ENCODE data around the gene DNAJC4.

Gene DNAJC4, protein sequence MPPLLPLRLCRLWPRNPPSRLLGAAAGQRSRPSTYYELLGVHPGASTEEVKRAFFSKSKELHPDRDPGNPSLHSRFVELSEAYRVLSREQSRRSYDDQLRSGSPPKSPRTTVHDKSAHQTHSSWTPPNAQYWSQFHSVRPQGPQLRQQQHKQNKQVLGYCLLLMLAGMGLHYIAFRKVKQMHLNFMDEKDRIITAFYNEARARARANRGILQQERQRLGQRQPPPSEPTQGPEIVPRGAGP

GRCh38 chr11:64230171-64230984, at the start of gene DNAJC4:
TSS of gene DNAJC4 (plus strand) at chr11:64230548. CDS start at chr11:64230855, 307 bp downstream.
- in situ Hi-C loops (cut with HindIII; ENCODE audit: low sequenced_read_pairs), result no loop called here

GRCh38 chr11:64180891-64181290, 49.5 kb upstream of the DNAJC4 start:
- in situ Hi-C loops (cut with HindIII; ENCODE audit: low sequenced_read_pairs), result no loop called here

- in situ Hi-C loops (cut with HindIII; ENCODE audit: low sequenced_read_pairs), result no loop called here
Measured at GRCh38 chr11:64181506-64182411, 48.6 kb upstream of the DNAJC4 start.

DNA sequence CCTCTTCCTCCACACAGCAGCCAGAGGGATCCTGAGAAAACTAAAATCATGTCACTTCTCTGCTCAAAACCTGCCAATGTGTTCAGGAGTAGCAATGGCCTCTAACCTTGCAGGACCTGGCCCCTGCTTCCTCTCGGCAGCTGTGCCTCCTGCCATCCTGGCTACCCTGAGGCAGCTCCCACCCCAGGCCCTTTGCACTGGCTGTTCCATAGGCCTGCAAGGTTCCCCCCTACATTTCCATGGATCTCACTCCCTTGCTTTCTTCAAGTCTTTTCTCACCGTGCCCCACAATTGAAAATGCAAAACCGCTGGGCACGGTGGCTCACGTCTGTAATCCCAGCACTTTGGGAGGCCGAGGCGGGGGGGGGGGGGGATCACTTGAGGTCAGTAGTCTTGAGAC, 46.5 kb upstream of the DNAJC4 start:
- in situ Hi-C loops (cut with HindIII; ENCODE audit: low sequenced_read_pairs), result no loop called here

DNA sequence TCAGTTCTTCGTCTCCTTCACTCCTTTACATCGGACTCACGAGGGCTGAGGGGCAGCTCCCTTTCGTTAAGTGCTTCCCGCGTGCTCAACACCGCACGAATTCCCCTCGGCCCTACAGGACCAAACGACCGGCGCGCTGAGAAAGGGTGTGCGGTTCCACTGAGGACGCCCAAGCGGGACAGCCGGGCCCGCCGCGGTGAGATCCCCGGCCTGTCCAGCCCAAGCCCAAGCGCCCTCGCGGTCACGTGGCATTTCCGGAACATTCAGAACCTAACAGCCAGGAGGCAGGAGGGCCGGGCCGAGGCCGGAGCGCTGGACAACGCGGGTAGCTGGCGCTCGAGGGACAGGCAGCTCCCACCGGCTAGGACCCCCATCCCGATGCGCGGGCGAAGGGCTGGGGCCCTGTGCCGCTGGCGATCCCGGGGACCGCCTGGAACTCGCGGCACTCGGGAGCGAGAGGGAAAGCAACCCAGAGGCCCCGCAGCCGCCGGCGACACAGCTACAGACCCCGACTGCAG, 45.1 kb upstream of the DNAJC4 start:
- in situ Hi-C loops (cut with HindIII; ENCODE audit: low sequenced_read_pairs), result no loop called here

GRCh38 chr11:64185693-64186491, 44.5 kb upstream of the DNAJC4 start, which contains the start of gene STIP1:
TSS of gene STIP1 (plus strand) at chr11:64186171. CDS start at chr11:64186262, 91 bp downstream.
- in situ Hi-C loops (cut with HindIII; ENCODE audit: low sequenced_read_pairs), result no loop called here

GRCh38 chr11:64186492-64187165, 43.7 kb upstream of the DNAJC4 start:
- in situ Hi-C loops (cut with HindIII; ENCODE audit: low sequenced_read_pairs), result no loop called here

GRCh38 chr11:64192434-64192833, 37.9 kb upstream of the DNAJC4 start:
- in situ Hi-C loops (cut with HindIII; ENCODE audit: low sequenced_read_pairs), result no loop called here

- in situ Hi-C loops (cut with HindIII; ENCODE audit: low sequenced_read_pairs), result no loop called here
Measured at GRCh38 chr11:64196626-64197025, 33.7 kb upstream of the DNAJC4 start.

DNA sequence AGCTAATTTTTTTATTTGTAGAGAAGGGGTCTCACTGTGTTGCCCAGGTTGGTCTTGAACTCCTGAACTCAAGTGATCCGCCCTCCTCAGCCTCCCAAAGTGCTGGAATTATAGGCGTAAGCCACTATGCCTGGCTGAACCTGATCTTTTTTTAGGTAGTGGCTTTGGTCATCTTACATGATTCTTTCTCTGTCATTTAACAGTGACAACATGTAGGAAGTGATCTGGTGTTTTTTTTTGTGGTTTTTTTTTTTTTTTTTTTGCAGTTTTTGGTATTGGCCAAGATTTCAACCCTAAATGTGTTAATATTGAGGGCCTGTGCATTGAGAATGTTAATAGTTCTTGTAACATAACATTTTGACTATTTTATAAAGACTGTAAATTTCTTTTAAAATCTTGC, 31.8 kb upstream of the DNAJC4 start:
- in situ Hi-C loops (cut with HindIII; ENCODE audit: low sequenced_read_pairs), result no loop called here

- in situ Hi-C loops (cut with HindIII; ENCODE audit: low sequenced_read_pairs), result no loop called here
Measured at GRCh38 chr11:64201543-64201942, 28.8 kb upstream of the DNAJC4 start.

DNA sequence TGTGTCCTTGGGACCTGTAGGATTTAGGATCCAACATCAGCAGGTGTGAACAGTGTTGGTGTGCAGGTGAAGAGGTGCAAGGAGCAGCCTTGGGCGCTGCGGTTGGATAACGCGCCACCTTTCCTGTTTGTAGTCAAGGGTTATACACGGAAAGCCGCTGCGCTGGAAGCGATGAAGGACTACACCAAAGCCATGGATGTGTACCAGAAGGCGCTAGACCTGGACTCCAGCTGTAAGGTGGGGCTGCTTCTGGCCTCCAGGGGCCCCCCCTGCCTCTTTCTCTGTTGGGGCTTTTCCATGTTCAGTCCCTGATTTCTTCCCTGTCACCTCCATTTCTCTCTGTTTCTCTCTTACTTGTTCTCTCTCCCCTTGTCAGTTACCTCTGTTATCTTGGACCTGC, 27.4 kb upstream of the DNAJC4 start:
- in situ Hi-C loops (cut with HindIII; ENCODE audit: low sequenced_read_pairs), result no loop called here

- in situ Hi-C loops (cut with HindIII; ENCODE audit: low sequenced_read_pairs), result no loop called here
Measured at GRCh38 chr11:64203421-64204079, 26.8 kb upstream of the DNAJC4 start.

- in situ Hi-C loops (cut with HindIII; ENCODE audit: low sequenced_read_pairs), result no loop called here
Measured at GRCh38 chr11:64204080-64204440, 26.3 kb upstream of the DNAJC4 start.

DNA sequence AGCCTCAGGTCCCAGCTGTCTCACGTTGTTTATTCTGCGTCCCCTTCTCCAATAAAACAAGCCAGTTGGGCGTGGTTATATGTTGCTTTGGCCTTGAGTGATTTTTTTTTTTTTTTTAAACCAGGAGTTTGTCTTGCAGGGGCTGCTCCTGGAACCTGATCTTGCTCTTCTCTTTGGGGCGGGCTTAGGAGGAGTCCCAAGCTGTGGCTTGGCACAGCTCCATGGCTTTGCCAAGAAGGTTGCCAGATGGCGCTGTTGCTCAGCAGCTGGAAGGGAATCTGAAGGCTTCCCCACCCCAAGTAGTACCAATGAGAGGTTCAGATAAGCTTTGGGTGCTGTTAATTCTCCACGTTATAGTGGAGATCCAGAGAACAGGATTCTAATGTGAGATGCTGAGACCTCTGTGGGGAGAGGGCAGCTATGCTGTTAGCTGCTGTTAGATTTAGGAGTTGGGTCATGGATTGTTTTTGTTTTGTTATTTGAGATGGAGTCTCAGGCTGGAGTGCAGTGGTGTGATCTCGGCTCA, 25.8 kb upstream of the DNAJC4 start:
- in situ Hi-C loops (cut with HindIII; ENCODE audit: low sequenced_read_pairs), result no loop called here

- in situ Hi-C loops (cut with HindIII; ENCODE audit: low sequenced_read_pairs), result loop anchor here (5.0 kb wide), 1 partner anchor 56 kb away; no protein-coding TSS in a partner anchor
Measured at GRCh38 chr11:64206457-64207255, 23.7 kb upstream of the DNAJC4 start, which contains the start of gene FERMT3. TSS of gene FERMT3 (plus strand) at chr11:64206721. CDS start at chr11:64207365, 644 bp downstream.

GRCh38 chr11:64207256-64208085, 22.9 kb upstream of the DNAJC4 start:
- in situ Hi-C loops (cut with HindIII; ENCODE audit: low sequenced_read_pairs), result loop anchor here (5.0 kb wide), 1 partner anchor 55 kb away; no protein-coding TSS in a partner anchor

All from endothelial cell of hepatic sinusoid (primary cell).